Testis (tissue), 2 donors: ENCODE measurements around the gene PPM1F.

Experiments
- POLR2A ChIP-seq: fragments of 450-650 bp; IDR thresholded peaks from one replicate; pipeline ENCODE4 v1.6.1; 2017; ENCODE audit warnings: antibody characterized with exemption, mild to moderate bottlenecking, moderate library complexity
- TF ChIP-seq, protein P1 (sequence below), 3 experiments: fragments of 450-650 bp in 2 of 3; fragments of 200-600 bp in 1 of 3; sonication (generic) in 1 of 3; IDR thresholded peaks; one replicate each; pipeline ENCODE4 v1.5.1; 2016 to 2019; ENCODE audit warnings: antibody characterized with exemption in 3 of 3, mild to moderate bottlenecking in 2 of 3, moderate library complexity in 1 of 3

DNA sequence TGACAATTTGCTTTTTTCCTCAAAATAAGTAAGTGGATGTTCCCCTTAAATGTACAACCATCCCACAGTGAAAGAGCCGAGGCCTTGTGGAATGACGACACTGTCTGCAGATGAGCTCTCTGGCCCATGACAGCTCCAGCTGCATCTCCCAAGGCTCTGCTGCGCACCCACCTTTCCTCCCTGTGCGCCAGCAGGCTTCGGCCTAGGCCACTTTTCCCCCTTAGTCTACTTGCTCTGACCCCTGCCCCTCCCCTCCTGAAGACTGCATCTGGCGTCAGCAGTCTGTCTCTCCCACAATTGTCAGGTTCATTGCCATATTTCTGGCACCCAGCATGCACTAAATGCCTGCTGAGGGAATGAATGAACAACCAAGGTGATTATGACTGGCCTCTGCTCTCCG is 27.9 kb upstream of the PPM1F start:
- TF ChIP-seq, protein P1, sequence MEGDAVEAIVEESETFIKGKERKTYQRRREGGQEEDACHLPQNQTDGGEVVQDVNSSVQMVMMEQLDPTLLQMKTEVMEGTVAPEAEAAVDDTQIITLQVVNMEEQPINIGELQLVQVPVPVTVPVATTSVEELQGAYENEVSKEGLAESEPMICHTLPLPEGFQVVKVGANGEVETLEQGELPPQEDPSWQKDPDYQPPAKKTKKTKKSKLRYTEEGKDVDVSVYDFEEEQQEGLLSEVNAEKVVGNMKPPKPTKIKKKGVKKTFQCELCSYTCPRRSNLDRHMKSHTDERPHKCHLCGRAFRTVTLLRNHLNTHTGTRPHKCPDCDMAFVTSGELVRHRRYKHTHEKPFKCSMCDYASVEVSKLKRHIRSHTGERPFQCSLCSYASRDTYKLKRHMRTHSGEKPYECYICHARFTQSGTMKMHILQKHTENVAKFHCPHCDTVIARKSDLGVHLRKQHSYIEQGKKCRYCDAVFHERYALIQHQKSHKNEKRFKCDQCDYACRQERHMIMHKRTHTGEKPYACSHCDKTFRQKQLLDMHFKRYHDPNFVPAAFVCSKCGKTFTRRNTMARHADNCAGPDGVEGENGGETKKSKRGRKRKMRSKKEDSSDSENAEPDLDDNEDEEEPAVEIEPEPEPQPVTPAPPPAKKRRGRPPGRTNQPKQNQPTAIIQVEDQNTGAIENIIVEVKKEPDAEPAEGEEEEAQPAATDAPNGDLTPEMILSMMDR (IDR thresholded peaks at IDR 0.05) = no peak
- TF ChIP-seq POLR2A = no peak
